CD4-positive, alpha-beta T cell treated with Interleukin-6 at 100 ng/mL for 8 hours (primary cell): Measurements from ENCODE around the gene APLN.

Source experiments
- DNase-seq: peaks from one replicate; pipeline ENCODE4 v3.0.0-alpha.2; 2020; ENCODE audit warnings: mixed read lengths, low spot score

APLN gene

GRCh38 chrX:129641469-129641868 lies 13.3 kb downstream of the APLN start:
- no peak for DNase-seq

- DNase-seq, result no peak
These were observed 14.0 kb downstream of the APLN start for GRCh38 chrX:129640737-129641136.

- no peak for DNase-seq
These were observed 15.8 kb downstream of the APLN start for GRCh38 chrX:129638917-129639316.

GRCh38 chrX:129637217-129638109 lies 17.3 kb downstream of the APLN start:
- DNase-seq, result peak; percentile 70

GRCh38 chrX:129636175-129636681 lies 18.5 kb downstream of the APLN start:
- DNase-seq, result no peak

- DNase-seq, result no peak
These were observed 20.2 kb downstream of the APLN start for GRCh38 chrX:129634541-129634940.

- no peak for DNase-seq
These were observed 22.3 kb downstream of the APLN start for GRCh38 chrX:129632443-129632842.

GRCh38 chrX:129631849-129632248 lies 22.9 kb downstream of the APLN start:
- no peak for DNase-seq

- no peak for DNase-seq
These were observed 24.9 kb downstream of the APLN start for GRCh38 chrX:129629837-129630236.

GRCh38 chrX:129626026-129626425 lies 28.7 kb downstream of the APLN start:
- no peak for DNase-seq

- no peak for DNase-seq
These were observed 31.9 kb downstream of the APLN start for GRCh38 chrX:129622757-129623301.

GRCh38 chrX:129618997-129619396 lies 35.8 kb downstream of the APLN start:
- no peak for DNase-seq

- no peak for DNase-seq
These were observed 37.3 kb downstream of the APLN start for GRCh38 chrX:129617420-129617819.

GRCh38 chrX:129614481-129615255 lies 40.1 kb downstream of the APLN start:
- no peak for DNase-seq

GRCh38 chrX:129613596-129613995 lies 41.2 kb downstream of the APLN start:
- no peak for DNase-seq

- no peak for DNase-seq
These were observed 42.4 kb downstream of the APLN start for GRCh38 chrX:129612396-129612795.

GRCh38 chrX:129609395-129609794 lies 45.4 kb downstream of the APLN start:
- no peak for DNase-seq

GRCh38 chrX:129608496-129608895 lies 46.3 kb downstream of the APLN start:
- DNase-seq, result no peak

GRCh38 chrX:129606918-129607317 lies 47.8 kb downstream of the APLN start:
- peak; percentile 55 for DNase-seq

GRCh38 chrX:129600981-129601424 lies 53.8 kb downstream of the APLN start:
- DNase-seq, result peak; percentile 21

- no peak for DNase-seq
These were observed 54.8 kb downstream of the APLN start for GRCh38 chrX:129599996-129600395.

GRCh38 chrX:129599499-129599898 lies 55.3 kb downstream of the APLN start:
- no peak for DNase-seq

GRCh38 chrX:129597905-129598304 lies 56.9 kb downstream of the APLN start:
- DNase-seq, result no peak
